Activated CD4-positive, alpha-beta T cell treated with anti-CD3 and anti-CD28 coated beads for 1 hour (primary cell): ENCODE data around the gene BRIP1.
"Not testable (repeated sequence)": the region's sequence is repeated elsewhere in the genome, so short reads cannot be mapped to it uniquely, and the experiment has no call there.

Source experiments
- DNase-seq: peaks from one replicate; pipeline ENCODE4 v3.0.0-alpha.2; 2020

BRIP1 gene

GRCh38 chr17:61686113-61686512 is 177.2 kb downstream of the BRIP1 start:
- DNase-seq: no peak

GRCh38 chr17:61684818-61685217 is 178.5 kb downstream of the BRIP1 start:
- no peak for DNase-seq

GRCh38 chr17:61684172-61684571 is 179.2 kb downstream of the BRIP1 start:
- no peak for DNase-seq

- DNase-seq: no peak
Measured at GRCh38 chr17:61683466-61683865, 179.9 kb downstream of the BRIP1 start.

- DNase-seq: no peak
Measured at GRCh38 chr17:61680921-61681320, 182.4 kb downstream of the BRIP1 start.

- no peak for DNase-seq
Measured at GRCh38 chr17:61678339-61678738, 185.0 kb downstream of the BRIP1 start.

- DNase-seq: not testable (repeated sequence)
Measured at GRCh38 chr17:61677150-61677811, 186.0 kb downstream of the BRIP1 start.

GRCh38 chr17:61676522-61676921 is 186.8 kb downstream of the BRIP1 start:
- DNase-seq: not testable (repeated sequence)

GRCh38 chr17:61674609-61675008 is 188.7 kb downstream of the BRIP1 start:
- DNase-seq: not testable (repeated sequence)

- not testable (repeated sequence) for DNase-seq
Measured at GRCh38 chr17:61673019-61673897, 190.1 kb downstream of the BRIP1 start.

- no peak for DNase-seq
Measured at GRCh38 chr17:61672140-61672539, 191.2 kb downstream of the BRIP1 start.

GRCh38 chr17:61670691-61671090 is 192.6 kb downstream of the BRIP1 start:
- no peak for DNase-seq

GRCh38 chr17:61669522-61669921 is 193.8 kb downstream of the BRIP1 start:
- no peak for DNase-seq

GRCh38 chr17:61668486-61668885 is 194.8 kb downstream of the BRIP1 start:
- DNase-seq: no peak

GRCh38 chr17:61666406-61667088 is 196.8 kb downstream of the BRIP1 start:
- DNase-seq: not testable (repeated sequence)

- DNase-seq: no peak
Measured at GRCh38 chr17:61663310-61663709, 200.0 kb downstream of the BRIP1 start.

GRCh38 chr17:61662741-61663140 is 200.6 kb downstream of the BRIP1 start:
- no peak for DNase-seq

GRCh38 chr17:61662186-61662585 is 201.1 kb downstream of the BRIP1 start:
- DNase-seq: no peak

- no peak for DNase-seq
Measured at GRCh38 chr17:61660746-61661485, 202.4 kb downstream of the BRIP1 start.

GRCh38 chr17:61659437-61659836 is 203.9 kb downstream of the BRIP1 start:
- no peak for DNase-seq

GRCh38 chr17:61658183-61658582 is 205.1 kb downstream of the BRIP1 start:
- no peak for DNase-seq

GRCh38 chr17:61657338-61657737 is 206.0 kb downstream of the BRIP1 start:
- DNase-seq: no peak

GRCh38 chr17:61656721-61657217 is 206.6 kb downstream of the BRIP1 start:
- DNase-seq: no peak
